Ureter (tissue), 1 donor: ENCODE measurements around the gene PBXIP1. TPM values are rescaled to one million over a fixed set of nuclear protein-coding genes. Genes with fewer than 3 reads are reported as not detected.
"Not testable (repeated sequence)": the region's sequence is repeated elsewhere in the genome, so short reads cannot be mapped to it uniquely, and the experiment has no call there.

Source experiments
- DNase-seq: peaks from one replicate; pipeline ENCODE4 v3.0.0-alpha.2; 2020; ENCODE audit warnings: low spot score
- total RNA-seq: library from RNA; stranded (reverse); gene quantifications from one replicate; pipeline ENCODE4 v1.2.4, GENCODE V29; 2023
- donor health status: DM: yes; HTN: yes; CAD: no.

The PBXIP1 gene
- total RNA-seq, 1 donor from 2014 or later = 71.2 TPM

DNA sequence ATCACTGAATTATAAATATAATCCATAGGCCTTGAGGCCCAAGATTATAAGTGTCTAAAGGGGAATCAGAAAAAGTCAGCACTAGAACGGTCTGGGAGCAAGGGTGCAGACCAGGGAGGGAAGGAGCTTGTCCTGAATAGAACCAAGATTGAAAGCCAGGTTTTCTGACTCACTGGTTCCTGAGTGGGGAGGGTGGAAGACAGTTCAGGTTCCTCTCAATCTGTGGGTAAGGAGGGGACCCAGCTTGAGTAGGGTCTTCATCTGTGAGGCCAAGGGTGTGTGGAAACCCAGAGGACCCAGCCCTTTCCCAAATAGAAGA lies 38.3 kb upstream of the PBXIP1 start:
- DNase-seq = no peak

DNA sequence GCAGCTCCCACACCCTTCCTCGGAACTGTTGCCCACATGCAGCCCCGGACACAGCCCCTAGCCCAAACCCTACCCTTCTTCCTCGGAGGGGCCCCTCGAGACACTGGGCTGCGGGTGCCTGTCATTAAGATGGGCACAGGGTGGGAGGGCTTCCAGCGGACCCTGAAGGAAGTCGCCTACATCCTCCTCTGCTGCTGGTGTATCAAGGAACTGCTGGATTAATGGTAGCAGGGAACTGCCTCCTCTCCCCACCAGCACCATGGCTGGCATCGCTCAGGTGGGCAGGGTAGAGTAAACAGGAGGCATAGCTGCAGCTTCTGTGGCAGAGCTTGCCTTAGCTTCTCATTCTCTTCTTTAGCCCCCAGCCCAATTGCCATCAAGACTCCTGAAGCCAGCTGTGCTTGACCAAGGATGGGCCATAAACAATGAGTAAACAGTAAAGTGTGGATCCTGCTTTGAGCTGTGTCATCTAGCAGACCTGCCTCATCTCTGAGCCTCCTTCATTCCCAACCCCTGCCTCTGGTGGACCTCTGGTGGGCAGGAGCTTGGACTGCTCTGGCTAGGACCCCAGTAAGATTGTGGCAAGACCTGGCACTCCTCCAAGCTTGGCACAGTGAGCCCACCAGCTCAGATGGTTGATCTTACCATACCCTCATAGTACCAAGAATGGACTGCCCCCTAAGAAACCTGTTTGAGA lies 37.8 kb upstream of the PBXIP1 start, which contains the start of gene LENEP:
Gene LENEP (plus strand): TSS at position 15 of the 697 bp plus-strand sequence. CDS start 22 bp downstream, at position 37.
- no peak for DNase-seq

DNA sequence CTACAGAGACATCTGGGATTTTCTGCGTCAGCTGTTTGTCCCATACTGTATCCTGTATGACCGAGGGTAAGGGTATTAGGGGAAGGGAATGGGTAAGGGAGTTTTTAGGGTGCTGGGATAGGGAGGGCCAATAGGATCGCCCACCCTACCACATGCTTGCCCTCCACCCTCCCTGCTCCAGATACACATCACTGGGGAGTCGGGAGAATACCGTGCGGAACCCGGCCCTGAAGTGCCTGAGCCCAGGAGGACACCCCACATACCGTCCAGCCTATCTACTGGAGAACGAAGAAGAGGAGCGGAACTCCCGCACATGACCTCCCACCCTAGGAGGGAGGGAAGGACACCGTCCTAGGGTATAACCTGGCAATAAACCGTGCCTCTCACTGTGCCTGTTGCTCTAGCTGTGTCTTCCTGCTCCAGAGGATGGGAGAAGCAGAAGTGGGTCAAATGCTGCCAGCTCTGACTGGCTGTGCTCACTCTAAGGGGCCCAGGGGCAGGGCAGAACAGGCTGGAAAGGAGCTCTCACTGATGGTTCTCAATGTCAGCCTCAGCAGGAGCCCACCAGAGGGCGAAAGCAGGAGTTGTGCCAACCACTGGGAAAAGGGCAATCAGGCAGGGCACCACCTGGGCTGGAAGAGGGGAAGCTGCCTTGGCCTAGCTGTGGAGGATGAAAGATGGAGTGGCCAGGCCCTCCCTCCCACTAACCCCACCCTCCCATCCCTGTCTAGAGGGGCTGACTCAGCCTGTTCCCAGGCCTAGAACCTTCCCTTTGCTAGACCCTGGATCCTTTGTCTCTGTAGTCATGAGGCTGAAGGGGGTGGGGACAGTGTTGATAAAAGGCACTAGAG lies 37.0 kb upstream of the PBXIP1 start:
- DNase-seq = no peak

DNA sequence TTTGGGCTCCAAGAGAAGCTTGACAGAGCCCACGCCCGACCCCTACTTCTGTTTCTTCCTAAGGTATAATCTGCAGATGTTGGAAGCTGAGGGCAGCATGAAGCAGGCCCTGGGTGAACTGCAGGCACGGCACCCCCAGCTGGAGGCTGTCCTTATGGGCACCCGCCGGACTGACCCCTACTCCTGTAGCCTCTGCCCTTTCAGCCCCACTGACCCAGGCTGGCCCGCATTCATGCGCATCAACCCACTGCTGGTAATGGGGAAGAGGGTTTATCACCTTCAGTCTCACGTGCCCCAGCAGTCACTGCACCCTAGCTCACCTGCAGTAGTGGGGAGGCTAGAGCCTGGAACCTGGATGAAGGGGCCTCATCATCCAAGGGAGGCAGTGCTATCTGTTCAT lies 34.4 kb upstream of the PBXIP1 start:
- no peak for DNase-seq

DNA sequence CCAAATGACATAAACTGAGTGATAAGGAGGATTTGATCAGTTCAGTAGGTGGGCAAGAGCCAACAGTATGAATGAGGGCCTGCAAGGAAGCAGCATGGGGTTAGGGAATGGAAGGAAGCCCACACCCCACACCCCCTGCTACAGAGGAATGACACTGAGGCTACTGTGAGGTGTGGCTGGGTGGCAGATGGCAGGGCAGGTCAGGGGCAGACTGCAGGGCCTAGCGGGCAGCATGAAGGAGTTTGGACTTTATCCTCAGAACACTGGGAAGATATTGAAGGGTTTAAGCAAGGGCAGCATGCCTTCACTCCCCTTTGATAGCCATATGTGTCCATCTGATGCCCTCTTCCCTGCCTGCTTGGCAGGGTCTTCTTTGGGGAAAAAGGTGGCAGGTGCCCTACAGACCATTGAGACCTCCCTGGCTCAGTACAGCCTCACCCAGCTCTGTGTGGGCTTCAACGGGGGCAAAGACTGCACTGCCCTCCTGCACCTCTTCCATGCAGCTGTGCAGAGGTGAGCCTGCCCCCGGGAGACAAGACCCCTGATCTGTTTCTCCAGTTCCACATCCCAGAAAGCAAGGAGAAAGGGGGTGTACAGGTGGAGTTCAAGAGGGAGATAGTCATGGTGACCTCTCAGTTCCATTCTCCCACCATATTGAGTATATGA lies 33.4 kb upstream of the PBXIP1 start:
- DNase-seq = no peak

DNA sequence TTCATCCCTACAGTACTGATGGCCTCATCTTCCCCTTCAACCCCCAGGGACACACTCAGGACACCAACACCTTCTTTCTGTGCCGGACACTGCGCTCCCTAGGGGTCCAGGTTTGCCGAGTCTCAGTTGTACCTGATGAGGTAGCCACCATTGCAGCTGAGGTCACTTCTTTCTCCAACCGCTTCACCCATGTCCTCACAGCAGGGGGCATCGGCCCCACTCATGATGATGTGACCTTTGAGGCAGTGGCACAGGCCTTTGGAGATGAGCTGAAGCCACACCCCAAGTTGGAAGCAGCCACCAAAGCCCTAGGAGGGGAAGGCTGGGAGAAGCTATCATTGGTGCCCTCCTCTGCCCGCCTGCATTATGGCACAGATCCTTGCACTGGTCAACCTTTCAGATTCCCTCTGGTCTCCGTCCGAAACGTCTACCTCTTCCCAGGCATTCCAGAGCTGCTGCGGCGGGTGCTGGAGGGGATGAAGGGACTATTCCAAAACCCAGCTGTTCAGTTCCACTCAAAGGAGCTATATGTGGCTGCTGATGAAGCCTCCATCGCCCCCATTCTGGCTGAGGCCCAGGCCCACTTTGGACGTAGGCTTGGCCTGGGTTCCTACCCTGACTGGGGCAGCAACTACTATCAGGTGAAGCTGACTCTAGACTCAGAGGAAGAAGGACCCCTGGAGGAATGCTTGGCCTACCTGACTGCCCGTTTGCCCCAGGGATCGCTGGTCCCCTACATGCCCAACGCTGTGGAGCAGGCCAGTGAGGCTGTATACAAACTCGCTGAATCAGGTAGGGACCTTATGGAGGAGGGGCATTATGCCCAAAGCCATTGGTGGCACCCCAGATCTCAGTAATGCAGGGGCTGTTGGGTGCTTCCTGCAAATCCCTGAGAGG lies 32.4 kb upstream of the PBXIP1 start:
- no peak for DNase-seq

DNA sequence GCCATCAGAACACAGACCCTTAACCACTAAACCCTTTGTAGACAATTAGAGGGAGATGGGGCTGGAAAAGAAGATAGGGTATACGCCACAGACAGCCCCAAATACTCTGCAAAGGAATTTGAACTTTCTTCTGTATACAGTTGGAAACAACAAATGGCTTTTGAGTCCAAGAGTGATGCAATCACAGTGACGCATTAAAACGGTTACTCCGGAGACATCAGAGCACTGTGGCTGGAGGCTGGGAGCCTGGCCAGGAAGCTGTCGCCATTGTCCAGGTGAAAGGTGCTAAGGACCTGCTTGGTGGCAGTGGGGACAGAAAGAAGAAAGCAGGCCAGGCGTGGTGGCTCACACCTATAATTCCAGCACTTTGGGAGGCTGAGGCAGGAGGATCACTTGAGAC lies 31.4 kb upstream of the PBXIP1 start:
- no peak for DNase-seq

DNA sequence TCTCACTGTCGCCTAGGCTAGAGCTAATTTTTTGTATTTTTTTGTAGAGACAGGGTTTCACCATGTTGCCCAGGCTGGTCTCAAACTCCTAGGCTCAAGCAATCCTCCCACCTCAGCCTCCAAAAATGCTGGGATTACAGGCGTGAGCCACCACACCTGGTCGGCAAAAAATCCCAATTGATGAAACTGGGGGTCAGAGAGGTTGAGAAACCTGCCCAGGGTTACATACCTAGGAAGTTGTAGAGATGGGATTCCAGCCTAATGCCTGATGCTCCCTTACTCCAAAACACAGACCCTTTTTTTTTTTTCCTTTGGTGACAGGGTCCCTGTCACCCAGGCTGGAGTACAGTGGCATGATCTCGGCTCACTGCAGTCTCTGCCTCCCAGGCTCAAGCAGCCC lies 30.8 kb upstream of the PBXIP1 start:
- not testable (repeated sequence) for DNase-seq

DNA sequence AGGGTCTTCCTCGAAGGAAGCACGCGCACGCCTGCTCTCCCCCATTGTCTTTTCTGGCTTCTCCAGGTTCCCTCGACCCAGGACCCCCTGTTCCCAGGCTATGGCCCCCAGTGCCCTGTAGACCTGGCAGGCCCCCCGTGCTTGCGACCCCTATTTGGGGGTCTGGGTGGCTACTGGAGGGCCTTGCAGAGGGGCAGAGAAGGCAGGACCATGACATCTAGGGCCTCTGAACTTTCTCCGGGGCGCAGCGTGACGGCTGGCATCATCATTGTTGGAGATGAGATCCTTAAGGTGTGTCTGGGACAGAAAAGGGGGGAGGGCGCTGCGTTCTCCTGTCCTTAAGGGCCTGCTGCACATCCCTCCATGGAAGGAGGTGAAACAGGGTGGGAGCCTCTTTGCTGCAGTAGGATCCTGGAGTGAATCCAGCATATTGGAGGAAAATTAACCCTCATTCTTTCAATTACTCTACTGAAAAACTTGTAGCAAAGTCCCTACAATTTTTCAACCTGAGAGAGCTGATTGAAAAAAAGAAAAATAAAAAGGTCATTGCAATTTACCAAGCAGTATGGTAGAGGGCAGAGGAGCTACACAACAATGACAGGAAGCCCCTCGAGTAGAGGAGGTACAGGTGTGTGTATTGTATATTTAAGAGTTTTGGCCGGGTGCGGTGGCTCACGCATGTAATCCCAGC lies 28.0 kb upstream of the PBXIP1 start:
- no peak for DNase-seq

DNA sequence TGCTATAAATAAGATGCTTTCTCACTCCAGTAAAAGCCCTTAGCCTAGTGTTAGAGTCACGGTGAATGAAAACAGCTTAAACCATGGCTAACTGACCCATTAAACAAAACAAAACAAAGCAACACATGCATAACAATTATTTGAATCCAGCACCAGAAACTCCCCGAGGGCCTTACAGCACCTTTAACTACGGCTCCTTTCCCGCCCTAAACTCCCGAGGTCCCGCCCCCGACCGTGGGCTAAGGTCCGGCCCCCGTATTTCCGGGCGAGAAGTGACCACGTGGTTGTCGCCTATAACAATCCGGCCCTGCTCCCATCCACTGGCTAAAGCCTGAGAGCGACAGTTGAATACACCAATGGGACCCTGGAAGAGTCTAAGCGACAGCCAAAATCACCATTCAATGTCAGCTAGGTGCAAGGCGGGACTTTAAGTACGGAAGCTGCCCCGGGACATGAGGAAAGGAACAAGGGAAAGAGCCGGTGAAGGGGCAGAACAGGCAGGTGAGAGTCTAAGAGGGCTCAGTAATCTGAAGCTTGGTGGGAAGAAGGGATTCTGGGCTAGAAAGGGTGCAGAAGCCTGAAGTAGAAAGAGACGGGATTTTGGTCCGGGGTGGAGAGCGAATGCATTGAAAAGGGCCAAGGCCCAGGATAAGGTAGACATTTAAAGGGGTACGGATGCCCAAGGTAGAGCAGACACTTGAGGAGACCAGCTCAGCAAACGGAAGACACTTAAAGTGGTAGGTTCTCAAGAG lies 27.2 kb upstream of the PBXIP1 start, which contains the start of gene FLAD1:
Gene FLAD1 (plus strand): TSS at position 448 of the 752 bp plus-strand sequence. CDS start 351 bp downstream, outside the sequence.
- peak; percentile 98 for DNase-seq

DNA sequence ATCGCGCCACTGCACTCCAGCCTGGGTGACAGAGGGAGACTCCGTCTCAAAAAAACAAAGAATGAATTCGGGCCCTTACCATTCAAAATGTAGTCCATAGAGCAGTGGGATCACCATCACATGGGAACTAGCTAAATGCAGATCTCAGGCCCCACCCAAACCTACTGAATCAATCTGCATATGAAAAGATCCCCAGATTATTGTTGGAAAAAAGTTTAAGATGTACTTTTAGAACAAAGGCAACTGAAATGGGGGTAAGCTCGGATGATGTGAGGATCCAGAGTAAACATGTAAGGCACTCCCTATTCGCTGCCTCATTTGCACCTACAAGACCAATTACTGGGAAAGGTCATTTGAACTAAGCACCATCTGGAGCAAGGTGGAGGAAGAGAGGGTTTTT lies 26.4 kb upstream of the PBXIP1 start:
- DNase-seq = no peak

DNA sequence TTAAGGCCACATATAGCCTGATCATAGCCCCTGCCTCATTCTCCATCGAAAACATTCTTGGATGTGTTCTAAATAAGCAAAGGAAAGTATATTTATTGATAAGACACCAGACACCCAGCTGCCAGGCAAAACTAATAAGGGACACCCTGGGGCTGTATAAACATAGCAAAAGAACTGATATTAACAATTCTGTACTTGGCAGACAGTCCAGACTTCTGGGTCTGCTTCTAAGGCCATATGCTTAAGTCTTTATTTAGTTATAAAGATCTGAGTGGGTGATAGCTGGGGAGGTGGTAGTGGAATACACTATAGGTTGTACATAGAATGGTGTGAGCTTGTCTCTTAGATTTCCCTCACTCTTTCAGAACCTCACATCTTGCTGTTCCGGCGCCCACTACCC lies 22.5 kb upstream of the PBXIP1 start:
- DNase-seq = no peak

DNA sequence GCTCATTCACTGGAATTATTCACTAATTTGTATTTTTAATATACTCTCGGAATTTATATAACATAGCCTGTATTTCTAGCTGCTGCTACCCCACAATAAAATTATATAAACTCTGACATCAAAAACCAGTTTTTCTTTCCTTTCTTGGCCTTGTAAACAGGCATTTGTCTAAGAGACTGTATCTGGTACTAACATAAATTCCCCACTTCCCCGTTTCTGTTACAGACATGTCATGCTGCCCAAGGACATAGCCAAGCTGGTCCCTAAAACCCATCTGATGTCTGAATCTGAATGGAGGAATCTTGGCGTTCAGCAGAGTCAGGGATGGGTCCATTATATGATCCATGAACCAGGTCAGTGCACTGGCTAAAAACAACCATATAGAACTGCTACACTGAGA lies 21.9 kb upstream of the PBXIP1 start:
- not testable (repeated sequence) for DNase-seq

DNA sequence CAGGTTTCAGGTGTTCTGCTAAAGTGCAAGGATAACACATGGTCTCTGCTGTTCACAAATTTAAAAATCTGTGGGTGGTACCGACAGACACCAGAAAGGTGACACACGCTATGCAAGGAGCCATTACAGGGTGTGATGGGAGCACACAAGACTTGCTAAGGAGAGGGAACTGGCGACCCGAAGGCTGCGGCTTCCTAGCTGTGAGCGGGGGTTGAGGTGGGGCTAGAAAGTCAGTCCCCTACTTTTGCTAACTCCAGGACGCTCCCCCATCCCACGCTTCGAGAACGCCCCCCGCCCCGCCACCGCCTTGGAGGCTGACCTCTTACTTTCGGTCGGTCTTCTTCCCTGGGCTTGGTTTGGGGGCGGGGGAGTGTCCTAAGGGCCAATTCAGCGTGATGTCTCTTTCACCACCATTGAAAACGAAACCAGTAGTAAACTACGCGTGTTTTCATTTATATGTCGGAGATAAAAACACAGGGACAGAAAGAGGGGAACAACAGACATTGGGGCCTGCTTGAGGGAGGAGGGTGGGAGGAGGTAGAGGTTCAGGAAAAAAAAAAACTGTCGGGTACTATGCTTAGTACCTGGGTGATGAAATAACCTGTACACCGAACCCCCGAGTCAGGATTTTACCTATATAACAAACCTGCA lies 19.6 kb upstream of the PBXIP1 start:
- peak; percentile 81 for DNase-seq

DNA sequence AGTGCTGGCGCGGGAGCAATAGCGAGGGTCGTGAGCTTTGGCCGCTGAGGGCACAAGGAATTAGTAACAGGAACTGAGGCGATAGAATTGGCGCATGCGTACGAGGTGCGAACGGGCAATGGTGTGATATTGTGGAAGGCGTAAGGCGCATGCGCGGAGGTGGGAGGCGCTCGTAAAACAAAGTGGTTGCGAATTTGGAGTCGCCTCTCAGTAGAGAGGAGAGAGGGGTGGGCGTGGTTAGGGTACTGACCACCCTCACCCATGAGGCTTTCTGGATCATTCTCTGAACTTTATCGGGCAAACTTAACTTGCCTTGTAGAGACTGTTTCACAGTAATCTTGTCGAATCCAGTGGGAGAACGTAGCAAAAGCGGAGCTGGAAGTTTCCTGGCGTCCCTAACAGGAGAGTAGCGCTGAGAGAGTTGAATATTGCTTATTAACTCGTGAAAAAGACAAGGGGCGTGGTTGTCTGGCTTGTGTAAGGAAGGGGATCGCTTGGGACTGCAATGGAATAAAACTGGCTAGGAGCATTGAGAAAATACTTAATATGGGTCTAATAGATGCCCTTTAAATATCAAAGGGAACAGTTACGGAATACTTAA lies 19.0 kb upstream of the PBXIP1 start:
- peak; percentile 97 for DNase-seq

DNA sequence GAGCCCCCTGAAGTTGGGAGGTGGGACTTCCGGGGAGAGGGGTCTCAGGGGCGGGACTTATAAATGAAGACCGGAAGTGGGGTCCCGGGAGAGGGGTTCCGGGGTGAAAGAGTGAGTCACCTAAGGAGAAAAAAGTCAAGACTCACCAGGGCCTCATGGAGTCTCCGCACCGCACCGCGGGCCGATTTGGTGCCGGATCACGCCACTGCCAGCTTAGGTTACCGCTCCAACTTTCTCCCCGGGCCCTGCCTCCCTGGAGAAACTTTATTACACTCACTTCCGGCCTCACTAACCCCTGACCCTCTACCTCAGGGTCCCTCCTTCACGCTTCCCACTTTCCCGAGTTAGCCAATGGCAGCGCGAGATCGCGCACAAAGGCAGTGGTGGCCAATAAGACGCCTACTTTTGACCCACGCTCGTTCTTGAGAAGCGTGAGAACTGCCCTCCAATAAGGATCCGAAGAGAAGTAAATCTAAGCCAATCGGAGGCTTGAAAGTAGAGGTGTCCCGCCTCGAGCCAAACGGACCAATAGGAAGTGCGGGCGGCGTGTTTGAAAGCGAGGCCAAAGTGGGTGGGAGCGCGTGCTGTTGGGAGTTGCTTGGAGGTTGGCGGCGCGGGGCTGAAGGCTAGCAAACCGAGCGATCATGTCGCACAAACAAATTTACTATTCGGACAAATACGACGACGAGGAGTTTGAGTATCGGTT lies 18.4 kb upstream of the PBXIP1 start, which contains the start of gene CKS1B:
Gene CKS1B (plus strand): TSS at position 580 of the 706 bp plus-strand sequence. CDS start 65 bp downstream, at position 645.
- peak; percentile 98 for DNase-seq

DNA sequence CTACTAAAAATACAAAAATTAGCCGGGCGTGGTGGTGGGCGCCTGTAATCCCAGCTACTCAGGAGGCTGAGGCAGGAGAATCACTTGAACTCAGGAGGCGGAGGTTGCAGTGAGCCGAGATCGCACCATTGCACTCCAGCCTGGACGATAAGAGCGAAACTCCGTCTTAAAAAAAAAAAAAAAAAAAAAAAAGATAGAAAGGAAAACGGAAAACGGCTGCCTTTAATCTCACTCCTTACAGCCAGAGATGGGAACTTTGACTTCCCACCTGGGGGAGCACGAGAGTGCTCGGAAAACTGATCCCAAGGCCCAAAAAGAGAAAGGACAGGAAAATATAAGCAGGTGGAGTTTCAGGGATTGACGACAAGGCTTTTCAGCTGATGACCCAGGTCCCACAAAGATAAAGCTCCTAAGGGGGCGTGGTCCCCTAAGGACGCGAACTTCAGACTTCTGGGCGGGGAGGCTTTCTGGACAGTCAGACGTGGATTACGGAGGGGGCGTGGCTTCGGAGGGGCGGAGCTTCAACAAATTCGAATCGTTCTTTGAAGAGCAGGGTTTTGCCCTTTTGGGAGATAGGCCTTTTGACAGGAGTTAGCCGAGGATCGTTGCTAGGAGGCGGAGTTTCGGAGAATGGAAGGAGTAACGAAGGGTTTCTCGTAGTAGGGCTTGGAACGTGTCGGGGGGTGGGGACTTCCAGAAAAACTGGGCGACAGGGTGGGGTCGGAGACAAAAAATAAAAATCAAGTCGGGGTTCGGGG lies 17.6 kb upstream of the PBXIP1 start:
- peak; percentile 99 for DNase-seq
